ENCODE data around the gene C17orf113. TPM values are rescaled to one million over a fixed set of nuclear protein-coding genes. Genes with fewer than 3 reads are reported as not detected.

C17orf113 gene
- total and polyA plus RNA-seq, 5 experiments from 2014 or later = 0.09 to 0.94 (median 0.33) TPM

- no peaks in the 10 kb centered on the region for H3K9me3 Mint-ChIP-seq
- no peaks in the 10 kb centered on the region for H3K36me3 Mint-ChIP-seq
- H3K27me3 Mint-ChIP-seq = peaks cover 0 to 4% (median 0%) of the 10 kb centered on the region in 5 donors
- DNase-seq = no peak
- POLR2A ChIA-PET = no interaction called here
- ATAC-seq = no peak
- no peak overlapping the region for H3K4me3 Mint-ChIP-seq
- peak overlapping the region in 1 of 10 donors; percentile 55 for H3K27ac Mint-ChIP-seq
- H3K4me1 Mint-ChIP-seq = no peaks in the 10 kb centered on the region
These were observed 36.8 kb upstream of the C17orf113 start for GRCh38 chr17:42087042-42087701.

GRCh38 chr17:42081516-42082129 lies 31.2 kb upstream of the C17orf113 start:
- POLR2A ChIA-PET = no interaction called here
- Mint-ChIP-seq H3K36me3 (no peaks in the 10 kb centered on the region), H3K9me3 (no peaks in the 10 kb centered on the region), H3K4me3 (no peak overlapping the region), H3K4me1 (no peaks in the 10 kb centered on the region), H3K27me3 (no peaks in the 10 kb centered on the region), H3K27ac (no peak overlapping the region)
- no peak for ATAC-seq
- no peak for DNase-seq

- Mint-ChIP-seq H3K27ac (no peak overlapping the region), H3K4me1 (no peaks in the 10 kb centered on the region), H3K9me3 (no peaks in the 10 kb centered on the region), H3K4me3 (no peak overlapping the region), H3K27me3 (no peaks in the 10 kb centered on the region), H3K36me3 (no peaks in the 10 kb centered on the region)
- DNase-seq (no peak), ATAC-seq (no peak)
- POLR2A ChIA-PET = interaction anchor here (0.6 to 0.7 kb wide), 2 partner anchors 38 to 575 kb away, joined by 3 read pairs; no protein-coding TSS in a partner anchor
These were observed 29.1 kb upstream of the C17orf113 start for GRCh38 chr17:42079541-42079940.

GRCh38 chr17:42078396-42079043 lies 28.1 kb upstream of the C17orf113 start:
- Mint-ChIP-seq H3K9me3 (no peaks in the 10 kb centered on the region), H3K4me3 (no peak overlapping the region), H3K4me1 (peaks cover 0 to 4% (median 0%) of the 10 kb centered on the region in 4 donors), H3K27ac (no peak overlapping the region), H3K27me3 (peaks cover 0 to 10% (median 3%) of the 10 kb centered on the region in 5 donors), H3K36me3 (no peaks in the 10 kb centered on the region)
- POLR2A ChIA-PET = interaction anchor here (0.7 kb wide), 1 partner anchor 39 kb away, joined by 3 read pairs; no protein-coding TSS in a partner anchor
- DNase-seq (no peak), ATAC-seq (no peak)

GRCh38 chr17:42077755-42078154 lies 27.4 kb upstream of the C17orf113 start:
- no peak for ATAC-seq
- POLR2A ChIA-PET = no interaction called here
- peaks cover 1 to 17% (median 5%) of the 10 kb centered on the region in 5 donors for H3K27me3 Mint-ChIP-seq
- H3K4me1 Mint-ChIP-seq = peaks cover 1 to 12% (median 3%) of the 10 kb centered on the region in 4 donors
- no peaks in the 10 kb centered on the region for H3K36me3 Mint-ChIP-seq
- DNase-seq = no peak
- H3K9me3 Mint-ChIP-seq = no peaks in the 10 kb centered on the region
- H3K27ac Mint-ChIP-seq = no peak overlapping the region
- no peak overlapping the region for H3K4me3 Mint-ChIP-seq

GRCh38 chr17:42076797-42077559 lies 26.6 kb upstream of the C17orf113 start:
- Mint-ChIP-seq H3K9me3 (no peaks in the 10 kb centered on the region), H3K4me3 (no peak overlapping the region), H3K4me1 (peaks cover 2 to 14% (median 5%) of the 10 kb centered on the region in 4 donors), H3K36me3 (no peaks in the 10 kb centered on the region), H3K27me3 (peaks cover 1 to 18% (median 6%) of the 10 kb centered on the region in 5 donors), H3K27ac (peak overlapping the region in 1 of 10 donors; percentile 77)
- DNase-seq = no peak
- no peak for ATAC-seq
- POLR2A ChIA-PET = no interaction called here

GRCh38 chr17:42075789-42076188 lies 25.4 kb upstream of the C17orf113 start:
- H3K27ac Mint-ChIP-seq = no peak overlapping the region
- no peaks in the 10 kb centered on the region for H3K36me3 Mint-ChIP-seq
- POLR2A ChIA-PET = no interaction called here
- ATAC-seq (no peak), DNase-seq (no peak)
- H3K27me3 Mint-ChIP-seq = peaks cover 1 to 18% (median 7%) of the 10 kb centered on the region in 5 donors
- peaks cover 5 to 21% (median 8%) of the 10 kb centered on the region in 4 donors for H3K4me1 Mint-ChIP-seq
- no peak overlapping the region for H3K4me3 Mint-ChIP-seq
- no peaks in the 10 kb centered on the region for H3K9me3 Mint-ChIP-seq

GRCh38 chr17:42072323-42073187 lies 22.2 kb upstream of the C17orf113 start:
- peaks cover 1 to 18% (median 7%) of the 10 kb centered on the region in 5 donors for H3K27me3 Mint-ChIP-seq
- peaks cover 5 to 21% (median 8%) of the 10 kb centered on the region in 4 donors for H3K4me1 Mint-ChIP-seq
- peak in 2 of 10 donors; percentile 10 to 23 for DNase-seq
- peak overlapping the region in 2 of 10 donors; percentile 14 to 56 for H3K27ac Mint-ChIP-seq
- no peaks in the 10 kb centered on the region for H3K9me3 Mint-ChIP-seq
- POLR2A ChIA-PET = interaction anchor here (0.7 to 1.3 kb wide), 3 partner anchors 27 to 351 kb away, joined by 3 to 5 read pairs (median 3); partner anchors contain the start of genes CAVIN1 and DHX58
- no peaks in the 10 kb centered on the region for H3K36me3 Mint-ChIP-seq
- peak overlapping the region; percentile 45 to 87 (median 74) for H3K4me3 Mint-ChIP-seq
- peak; percentile 43 to 63 for ATAC-seq

- Mint-ChIP-seq H3K4me3 (peak overlapping the region; percentile 71 to 87 (median 73)), H3K36me3 (no peaks in the 10 kb centered on the region), H3K9me3 (no peaks in the 10 kb centered on the region), H3K27ac (peak overlapping the region in 3 of 10 donors; percentile 40 to 52 (median 43)), H3K27me3 (peaks cover 1 to 18% (median 7%) of the 10 kb centered on the region in 5 donors), H3K4me1 (peaks cover 5 to 23% (median 8%) of the 10 kb centered on the region in 4 donors)
- DNase-seq = peak in 1 of 10 donors; percentile 17
- peak; percentile 30 to 63 for ATAC-seq
- POLR2A ChIA-PET = interaction anchor here (0.5 to 1.3 kb wide), 2 partner anchors 41 to 153 kb away, joined by 3 to 5 read pairs; partner anchors contain the start of genes ACLY and DHX58
These were observed 21.4 kb upstream of the C17orf113 start for GRCh38 chr17:42071810-42072209.

GRCh38 chr17:42068979-42069378 lies 18.6 kb upstream of the C17orf113 start:
- DNase-seq (no peak), ATAC-seq (no peak)
- POLR2A ChIA-PET = no interaction called here
- H3K36me3 Mint-ChIP-seq = no peaks in the 10 kb centered on the region
- no peak overlapping the region for H3K4me3 Mint-ChIP-seq
- peaks cover 1 to 15% (median 6%) of the 10 kb centered on the region in 5 donors for H3K27me3 Mint-ChIP-seq
- peaks cover 10 to 42% (median 22%) of the 10 kb centered on the region in 4 donors for H3K4me1 Mint-ChIP-seq
- H3K9me3 Mint-ChIP-seq = no peaks in the 10 kb centered on the region
- H3K27ac Mint-ChIP-seq = no peak overlapping the region

- Mint-ChIP-seq H3K27ac (peak overlapping the region in 4 of 10 donors; percentile 15 to 60 (median 40)), H3K36me3 (no peaks in the 10 kb centered on the region), H3K9me3 (no peaks in the 10 kb centered on the region), H3K4me1 (peaks cover 13 to 43% (median 31%) of the 10 kb centered on the region in 4 donors), H3K4me3 (no peak overlapping the region), H3K27me3 (peaks cover 0 to 5% (median 0%) of the 10 kb centered on the region in 5 donors)
- DNase-seq (peak; percentile 25 to 79 (median 62)), ATAC-seq (peak in 1 of 2 donors; percentile 26)
- POLR2A ChIA-PET = interaction anchor here (1.1 to 2.0 kb wide), 4 partner anchors 46 to 53 kb away, joined by 3 to 8 read pairs (median 4); no protein-coding TSS in a partner anchor
These were observed 17.1 kb upstream of the C17orf113 start for GRCh38 chr17:42067371-42068091.

All from naive thymus-derived CD8-positive, alpha-beta T cell (primary cell).